ENCODE data around the gene MFNG. TPM values are rescaled to one million over a fixed set of nuclear protein-coding genes. Genes with fewer than 3 reads are reported as not detected.

The MFNG gene
- total and polyA plus RNA-seq, 2 donors (not counting 1 experiment from before 2014, with no cell fraction given), result 95.9 to 125 TPM

DNA sequence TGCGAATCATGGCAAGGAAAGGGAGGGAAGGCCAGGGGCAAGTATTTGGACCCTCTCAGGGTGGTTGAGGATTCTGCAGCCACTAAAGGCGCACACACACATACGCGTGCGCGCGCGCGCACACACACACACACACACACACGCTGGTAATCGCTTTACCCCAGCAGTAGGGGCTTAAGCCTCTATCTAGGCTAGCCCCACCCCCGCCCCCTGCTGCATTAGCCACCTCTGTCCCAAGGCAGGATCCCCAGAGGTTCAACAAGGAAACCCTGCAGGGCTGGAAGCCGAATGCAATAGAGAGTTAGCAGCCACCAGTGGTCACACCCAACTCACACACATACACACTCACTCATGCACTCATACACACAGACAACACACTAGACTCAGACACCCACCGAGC lies 30.3 kb downstream of the MFNG start:
- DNase-seq, result no peak
- intact Hi-C loops (cut with micrococcal nuclease), result no loop called here
- ChIA-PET CTCF (interaction anchor here (0.7 to 5.2 kb wide), 7 partner anchors 31 to 197 kb away, joined by 3 to 62 read pairs (median 6); partner anchors contain the start of gene MFNG), POLR2A (interaction anchor here (0.9 kb wide), 1 partner anchor 139 kb away, joined by 3 read pairs; no protein-coding TSS in a partner anchor)
- no peak for ATAC-seq (ENCODE audit: low read depth)
- Histone ChIP-seq H3K4me3 (ENCODE audit: control extremely low read depth in 1 of 5, extremely low read depth in 1 of 5, insufficient read depth in 1 of 5, low read depth in 2 of 5, low read length in 4 of 5) (no peak overlapping the region), H3K36me3 (replicated peaks in 1 of 2; ENCODE audit: control extremely low read depth in 1 of 2, control insufficient read depth in 1 of 2, extremely low read depth in 1 of 2, insufficient read depth in 2 of 2, low read length in 1 of 2) (peaks cover 1 to 4% of the 10 kb centered on the region in 2 experiments), H2AFZ (ENCODE audit: insufficient read depth, low read depth, low read length, poor library complexity, severe bottlenecking) (no peak overlapping the region), H3K79me2 (ENCODE audit: control insufficient read depth, insufficient read depth, low read length) (no peaks in the 10 kb centered on the region), H3K9me3 (ENCODE audit: control extremely low read depth in 1 of 3, control insufficient read depth in 2 of 3, insufficient read depth in 1 of 3, low read length in 2 of 3) (no peaks in the 10 kb centered on the region), H3K4me2 (replicated peaks; ENCODE audit: low read depth, low read length, poor library complexity, severe bottlenecking) (no peak overlapping the region), H3K27ac (ENCODE audit: low read length in 2 of 2) (no peak overlapping the region), H4K20me1 (ENCODE audit: control insufficient read depth, insufficient read depth, low read length, poor library complexity, severe bottlenecking) (no peaks in the 10 kb centered on the region), H3K4me1 (ENCODE audit: control insufficient read depth in 2 of 2, insufficient read depth in 2 of 2, low read length in 2 of 2) (no peaks in the 10 kb centered on the region), H3K9ac (ENCODE audit: low read length) (no peak overlapping the region), H3K27me3 (replicated peaks in 1 of 4; ENCODE audit: control extremely low read depth in 1 of 4, control insufficient read depth in 3 of 4, insufficient read depth in 4 of 4, low read length in 3 of 4) (no peaks in the 10 kb centered on the region)
- TF ChIP-seq EZH2 (IDR thresholded peaks at IDR 0.05; ENCODE audit: borderline replicate concordance, insufficient read depth, low read depth, low read length, poor library complexity, severe bottlenecking), result no peak
- TF ChIP-seq, protein P1, sequence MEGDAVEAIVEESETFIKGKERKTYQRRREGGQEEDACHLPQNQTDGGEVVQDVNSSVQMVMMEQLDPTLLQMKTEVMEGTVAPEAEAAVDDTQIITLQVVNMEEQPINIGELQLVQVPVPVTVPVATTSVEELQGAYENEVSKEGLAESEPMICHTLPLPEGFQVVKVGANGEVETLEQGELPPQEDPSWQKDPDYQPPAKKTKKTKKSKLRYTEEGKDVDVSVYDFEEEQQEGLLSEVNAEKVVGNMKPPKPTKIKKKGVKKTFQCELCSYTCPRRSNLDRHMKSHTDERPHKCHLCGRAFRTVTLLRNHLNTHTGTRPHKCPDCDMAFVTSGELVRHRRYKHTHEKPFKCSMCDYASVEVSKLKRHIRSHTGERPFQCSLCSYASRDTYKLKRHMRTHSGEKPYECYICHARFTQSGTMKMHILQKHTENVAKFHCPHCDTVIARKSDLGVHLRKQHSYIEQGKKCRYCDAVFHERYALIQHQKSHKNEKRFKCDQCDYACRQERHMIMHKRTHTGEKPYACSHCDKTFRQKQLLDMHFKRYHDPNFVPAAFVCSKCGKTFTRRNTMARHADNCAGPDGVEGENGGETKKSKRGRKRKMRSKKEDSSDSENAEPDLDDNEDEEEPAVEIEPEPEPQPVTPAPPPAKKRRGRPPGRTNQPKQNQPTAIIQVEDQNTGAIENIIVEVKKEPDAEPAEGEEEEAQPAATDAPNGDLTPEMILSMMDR (IDR thresholded peaks at IDR 0.05), result no peak
- H3K9me3 Mint-ChIP-seq (ENCODE audit: insufficient read depth), result no peaks in the 10 kb centered on the region
- H3K4me3 Mint-ChIP-seq, result no peak overlapping the region
- 94% methylated on average over 13 of the region's 14 CpGs for WGBS (ENCODE audit: insufficient coverage)
- H3K27ac Mint-ChIP-seq, result no peak overlapping the region
- H3K27me3 Mint-ChIP-seq, result no peaks in the 10 kb centered on the region
- H3K4me1 Mint-ChIP-seq, result no peaks in the 10 kb centered on the region

DNA sequence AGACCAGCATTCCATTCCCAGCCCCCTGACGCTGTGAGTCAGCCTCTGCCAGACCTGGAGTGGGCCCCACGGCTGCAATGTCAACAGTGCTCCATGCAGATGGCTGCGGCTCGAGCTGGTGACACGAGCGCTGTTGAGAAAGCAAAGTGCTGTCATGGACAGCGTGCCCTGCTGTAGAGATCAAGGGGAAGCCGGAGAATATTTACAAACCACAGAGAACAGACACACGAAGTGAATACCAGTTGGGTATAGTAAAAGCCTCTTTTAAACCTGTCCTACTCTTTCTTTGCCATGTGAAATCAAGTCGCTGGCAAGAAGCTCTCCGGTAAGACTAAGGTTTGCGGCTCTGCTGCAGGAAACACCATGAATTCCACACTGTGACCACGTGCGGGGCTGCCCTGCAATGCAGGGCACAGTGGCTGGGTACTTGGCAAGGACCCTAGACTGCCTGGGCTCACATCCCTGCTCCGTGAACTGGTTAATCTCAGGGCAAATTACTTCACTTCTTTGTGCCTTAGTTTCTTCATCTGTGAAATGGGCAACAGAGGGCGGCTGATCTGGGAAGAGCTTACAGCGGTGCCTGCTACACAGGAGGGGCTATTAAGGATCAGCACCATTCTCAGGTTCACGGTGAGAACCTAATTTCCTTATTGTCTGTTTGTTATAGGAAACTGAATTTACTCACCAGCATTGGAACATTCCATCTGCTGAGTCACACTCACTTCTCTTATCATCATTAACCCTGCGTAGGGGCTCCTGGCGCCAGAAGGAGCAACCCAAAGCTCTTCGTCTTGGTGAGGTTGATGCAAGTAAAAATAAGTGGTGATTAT lies 31.1 kb downstream of the MFNG start:
- intact Hi-C loops (cut with micrococcal nuclease), result no loop called here
- Histone ChIP-seq H3K9ac (ENCODE audit: low read length) (no peak overlapping the region), H3K36me3 (replicated peaks in 1 of 2; ENCODE audit: control extremely low read depth in 1 of 2, control insufficient read depth in 1 of 2, extremely low read depth in 1 of 2, insufficient read depth in 2 of 2, low read length in 1 of 2) (peaks cover 1 to 4% of the 10 kb centered on the region in 2 experiments), H3K9me3 (ENCODE audit: control extremely low read depth in 1 of 3, control insufficient read depth in 2 of 3, insufficient read depth in 1 of 3, low read length in 2 of 3) (no peaks in the 10 kb centered on the region), H3K4me1 (ENCODE audit: control insufficient read depth in 2 of 2, insufficient read depth in 2 of 2, low read length in 2 of 2) (no peaks in the 10 kb centered on the region), H3K4me2 (replicated peaks; ENCODE audit: low read depth, low read length, poor library complexity, severe bottlenecking) (no peak overlapping the region), H3K27me3 (replicated peaks in 1 of 4; ENCODE audit: control extremely low read depth in 1 of 4, control insufficient read depth in 3 of 4, insufficient read depth in 4 of 4, low read length in 3 of 4) (peaks cover 0 to 4% (median 0%) of the 10 kb centered on the region in 4 experiments), H4K20me1 (ENCODE audit: control insufficient read depth, insufficient read depth, low read length, poor library complexity, severe bottlenecking) (no peaks in the 10 kb centered on the region), H2AFZ (ENCODE audit: insufficient read depth, low read depth, low read length, poor library complexity, severe bottlenecking) (no peak overlapping the region), H3K79me2 (ENCODE audit: control insufficient read depth, insufficient read depth, low read length) (no peaks in the 10 kb centered on the region), H3K27ac (ENCODE audit: low read length in 2 of 2) (no peak overlapping the region), H3K4me3 (ENCODE audit: control extremely low read depth in 1 of 5, extremely low read depth in 1 of 5, insufficient read depth in 1 of 5, low read depth in 2 of 5, low read length in 4 of 5) (no peak overlapping the region)
- ChIA-PET CTCF (interaction anchor here (1.1 to 5.2 kb wide), 3 partner anchors 138 to 196 kb away, joined by 3 to 62 read pairs (median 14); no protein-coding TSS in a partner anchor), POLR2A (no interaction called here)
- TF ChIP-seq, protein P1 (IDR thresholded peaks at IDR 0.05), result no peak
- TF ChIP-seq EZH2 (IDR thresholded peaks at IDR 0.05; ENCODE audit: borderline replicate concordance, insufficient read depth, low read depth, low read length, poor library complexity, severe bottlenecking), result no peak
- Mint-ChIP-seq H3K4me3 (no peak overlapping the region), H3K27ac (no peak overlapping the region), H3K4me1 (no peaks in the 10 kb centered on the region), H3K27me3 (no peaks in the 10 kb centered on the region), H3K9me3 (ENCODE audit: insufficient read depth) (no peaks in the 10 kb centered on the region)
- no peak for ATAC-seq (ENCODE audit: low read depth)
- 89% methylated on average over 9 of the region's 21 CpGs for WGBS (ENCODE audit: insufficient coverage)
- no peak for DNase-seq

Measured in B cell (primary cell).